GM18517 (cell line): ENCODE results near the gene YY1AP1.
"Not testable (repeated sequence)": the region's sequence is repeated elsewhere in the genome, so short reads cannot be mapped to it uniquely, and the experiment has no call there.

Experiments used
- ATAC-seq: cut with Tn5 transposase; IDR thresholded peaks from one replicate; pipeline ENCODE4 v1.9.1; 2021; ENCODE audit warnings: mild to moderate bottlenecking, moderate library complexity; ENCODE audit not compliant: unreplicated experiment

YY1AP1 gene

GRCh38 chr1:155648207-155649147, 40.1 kb downstream of the YY1AP1 start:
- no peak for ATAC-seq

- no peak for ATAC-seq
These were observed 42.3 kb downstream of the YY1AP1 start for GRCh38 chr1:155646307-155646706.

DNA sequence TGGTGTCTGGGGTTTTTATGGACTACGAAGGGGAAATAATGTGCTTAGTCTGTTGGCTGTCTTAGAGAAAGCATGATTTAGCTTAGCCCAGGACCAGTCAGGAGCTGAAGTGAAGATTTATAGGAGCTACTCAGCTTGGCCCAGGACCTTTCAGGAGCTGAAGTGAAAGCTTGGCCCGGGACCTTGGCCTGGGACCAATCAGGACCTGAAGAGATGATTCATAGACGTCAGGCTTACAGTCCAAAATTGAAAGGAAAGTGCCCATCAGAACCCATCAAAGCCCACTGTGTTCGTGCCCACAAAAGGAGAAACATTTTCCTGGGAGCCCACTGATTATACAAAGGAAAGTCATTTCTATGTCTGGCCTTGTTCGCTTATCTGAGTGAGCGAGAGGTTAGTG, 42.9 kb downstream of the YY1AP1 start:
- no peak for ATAC-seq

DNA sequence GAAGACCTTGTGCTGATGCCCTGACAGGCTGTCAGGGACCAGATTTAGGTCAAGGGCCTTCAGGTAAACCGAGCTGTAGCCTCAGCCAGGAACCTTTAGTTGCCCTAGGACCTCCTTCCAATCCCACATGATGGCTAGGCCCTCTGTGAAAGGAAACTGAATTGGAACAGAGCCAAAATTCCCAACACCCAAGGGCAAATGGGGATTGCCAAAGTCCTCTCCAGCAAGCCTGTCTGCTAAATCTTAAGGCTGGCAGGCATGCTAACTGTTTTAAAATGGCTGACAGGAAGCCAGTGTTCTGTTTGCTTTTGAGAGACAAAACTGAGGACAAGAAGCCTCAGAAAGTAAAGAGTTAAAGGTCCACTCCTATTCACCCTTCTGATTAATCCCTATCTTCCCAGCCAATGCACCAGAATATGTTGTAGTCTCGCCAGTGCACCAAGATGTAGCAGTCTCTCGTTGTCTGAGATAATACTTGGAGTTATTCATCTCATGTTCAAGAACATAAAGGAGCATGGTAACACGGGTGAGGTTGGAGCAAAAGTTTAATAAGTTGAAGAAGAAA, 43.5 kb downstream of the YY1AP1 start:
- no peak for ATAC-seq

- no peak for ATAC-seq
These were observed 45.3 kb downstream of the YY1AP1 start for GRCh38 chr1:155643230-155643629.

DNA sequence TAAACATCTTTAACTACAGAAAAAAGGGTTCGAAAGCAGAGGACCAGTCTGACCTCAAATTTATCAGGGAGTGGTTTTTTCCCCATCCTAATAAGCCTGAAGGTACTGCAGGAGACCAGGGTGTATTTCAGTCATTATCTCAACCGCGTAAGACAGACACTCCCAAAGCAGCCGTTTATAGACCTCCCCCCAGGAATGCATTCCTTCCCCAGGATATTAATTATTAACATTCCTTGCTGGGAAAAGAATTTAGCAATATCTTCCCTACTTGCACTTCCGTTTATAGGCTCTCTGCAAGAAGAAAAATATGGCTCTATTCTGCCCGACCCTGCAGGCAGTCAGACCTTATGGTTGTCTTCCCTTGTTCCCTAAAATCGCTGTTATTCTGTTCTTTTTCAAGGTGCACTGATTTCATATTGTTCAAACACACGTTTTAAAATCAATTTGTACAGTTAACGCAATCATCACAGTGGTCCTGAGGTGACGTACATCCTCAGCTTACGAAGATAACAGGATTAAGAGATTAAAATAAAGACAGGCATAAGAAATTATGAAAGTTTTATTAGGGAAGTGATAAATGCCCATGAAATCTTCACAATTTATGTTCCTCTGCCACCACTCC, 45.9 kb downstream of the YY1AP1 start:
- not testable (repeated sequence) for ATAC-seq

DNA sequence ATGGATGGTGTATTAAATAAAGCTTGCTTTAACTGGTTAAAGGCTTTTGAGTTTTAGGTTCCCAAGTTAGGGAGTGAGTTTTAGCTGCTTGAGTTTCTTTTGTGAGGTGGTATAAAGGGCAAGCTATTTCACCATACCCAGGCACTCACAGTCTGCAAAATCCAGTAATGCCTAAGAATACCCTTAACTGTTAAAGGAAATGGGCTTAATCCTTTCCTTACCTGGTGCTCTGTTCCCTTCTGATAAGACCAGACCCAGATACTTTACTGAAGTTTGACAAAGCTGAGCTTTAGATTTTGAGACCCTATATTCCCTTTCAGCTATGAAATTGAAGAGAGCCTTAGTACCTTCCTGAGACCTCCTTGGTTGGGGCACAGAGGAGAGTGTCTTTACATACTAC, 48.2 kb downstream of the YY1AP1 start:
- no peak for ATAC-seq

GRCh38 chr1:155636397-155637153, 52.0 kb downstream of the YY1AP1 start:
- no peak for ATAC-seq

DNA sequence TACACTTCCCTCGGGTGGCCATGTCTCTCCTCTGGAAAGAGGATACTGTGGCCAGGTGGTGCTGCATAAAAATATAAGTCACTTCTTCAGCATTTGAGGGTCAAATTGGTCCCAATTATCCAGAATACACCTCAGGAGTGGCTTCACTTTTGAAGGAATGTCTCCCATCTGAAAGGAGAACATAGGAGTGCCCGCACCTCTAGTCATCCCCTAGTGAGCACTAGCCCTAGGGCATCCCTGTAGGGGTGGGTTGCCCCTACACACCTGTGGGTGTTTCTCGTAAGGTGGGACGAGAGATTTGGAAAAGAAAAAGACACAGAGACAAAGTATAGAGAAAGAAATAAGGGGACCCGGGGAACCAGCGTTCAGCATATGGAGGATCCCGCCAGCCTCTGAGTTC, 62.1 kb downstream of the YY1AP1 start:
- not testable (repeated sequence) for ATAC-seq

DNA sequence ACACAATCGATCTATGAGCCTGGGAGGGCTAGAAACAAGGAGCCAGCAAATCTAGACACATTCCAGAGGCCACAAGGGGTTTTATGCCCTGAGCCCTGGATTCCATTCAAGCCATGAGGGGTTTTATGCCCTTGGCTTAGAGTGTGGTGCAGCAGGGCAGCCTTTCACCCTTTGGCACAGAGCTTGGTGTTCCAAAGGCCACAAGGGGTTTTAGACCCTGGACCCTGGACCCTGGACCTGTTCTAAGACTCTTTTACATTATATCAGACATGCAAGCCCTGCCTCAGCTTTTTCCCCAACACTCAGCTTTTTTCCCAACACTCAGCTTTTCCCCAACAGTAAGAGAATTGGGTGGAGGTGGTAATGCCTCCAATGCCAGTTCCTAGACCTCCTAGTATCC, 65.2 kb downstream of the YY1AP1 start:
- ATAC-seq, result no peak

GRCh38 chr1:155622191-155622590, 66.4 kb downstream of the YY1AP1 start:
- ATAC-seq, result no peak

DNA sequence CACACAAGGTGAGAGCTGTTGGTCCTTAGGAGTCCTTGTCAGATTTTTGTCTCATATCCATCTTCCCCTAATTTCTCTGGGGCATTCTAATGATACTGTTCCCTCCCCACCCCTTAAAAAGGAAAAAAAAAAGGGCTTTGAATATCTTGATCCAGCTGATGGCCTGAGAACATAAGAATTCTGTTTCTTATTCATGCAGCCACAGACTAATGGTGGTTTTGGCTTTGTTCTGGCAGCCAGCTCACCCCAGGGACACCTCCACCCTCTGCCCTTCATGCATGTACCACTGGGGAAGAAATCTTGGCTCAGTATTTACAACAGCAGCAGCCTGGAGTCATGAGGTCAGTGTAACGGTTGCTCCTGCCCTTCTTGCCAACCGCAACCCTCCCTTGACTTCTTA, 75.3 kb downstream of the YY1AP1 start:
- not testable (repeated sequence) for ATAC-seq

DNA sequence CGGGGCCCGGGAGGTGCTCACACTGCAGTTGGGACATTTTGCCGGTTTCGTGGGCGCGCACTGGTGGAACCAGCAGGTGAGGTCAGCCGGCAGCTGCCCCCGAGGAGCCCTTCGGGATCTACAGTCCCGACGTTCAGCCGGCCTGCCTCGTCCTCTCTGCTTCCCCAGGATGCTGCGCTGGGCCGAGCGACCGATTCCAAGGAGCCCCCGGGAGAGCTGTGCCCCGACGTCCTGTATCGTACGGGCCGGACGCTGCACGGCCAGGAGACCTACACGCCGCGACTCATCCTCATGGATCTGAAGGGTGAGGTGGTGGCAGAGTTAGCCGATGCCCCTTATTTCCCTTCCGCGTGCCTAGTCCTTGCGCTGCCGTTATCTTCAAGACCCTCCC, 78.3 kb downstream of the YY1AP1 start:
- not testable (repeated sequence) for ATAC-seq

DNA sequence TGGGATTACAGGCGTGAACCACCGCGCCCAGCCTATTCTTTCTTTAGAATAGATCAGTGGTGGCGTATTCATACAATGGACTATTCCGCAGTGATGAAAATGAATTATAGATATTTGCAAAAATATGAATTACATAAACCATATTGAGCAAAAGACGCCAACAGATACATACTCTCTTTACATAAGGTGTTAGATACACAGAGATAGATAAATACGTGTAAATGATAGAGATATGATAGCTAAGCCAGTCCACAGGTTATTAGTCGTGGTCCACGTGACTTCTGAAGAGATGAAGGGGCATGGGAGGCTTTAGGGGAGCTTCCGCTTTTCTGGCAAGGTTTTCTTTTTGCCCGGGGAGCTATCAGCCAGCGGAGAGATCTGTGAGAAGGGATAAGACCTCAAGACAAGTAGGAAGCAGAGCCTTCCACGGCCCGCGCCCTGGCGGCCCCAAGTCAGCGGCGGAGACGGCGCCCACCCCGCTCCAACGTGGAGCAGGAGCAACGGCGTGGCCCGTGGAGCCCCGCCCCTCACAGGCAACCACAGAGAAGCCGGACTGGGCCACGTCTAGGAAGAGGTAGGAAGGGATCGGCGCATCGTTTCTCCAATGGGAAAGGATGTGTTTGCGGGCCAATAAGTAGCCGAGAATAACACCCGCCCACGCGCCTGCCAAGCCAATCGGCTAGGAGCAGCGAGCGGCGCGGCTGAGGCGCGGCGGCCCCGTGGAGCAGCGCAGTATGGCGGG, 78.9 kb downstream of the YY1AP1 start, which contains the start of gene MSTO1:
TSS of gene MSTO1 (plus strand) at position 704 of the 742 bp plus-strand sequence. CDS start at position 735, 31 bp downstream.
- ATAC-seq, result peak; percentile 90
